ENCODE measurements around the gene CDC42BPA. TPM values are rescaled to one million over a fixed set of nuclear protein-coding genes. Genes with fewer than 3 reads are reported as not detected.

CDC42BPA gene
- total and polyA plus RNA-seq, 4 experiments from 2014 or later, result 0.49 to 0.72 TPM; not detected in 2

DNA sequence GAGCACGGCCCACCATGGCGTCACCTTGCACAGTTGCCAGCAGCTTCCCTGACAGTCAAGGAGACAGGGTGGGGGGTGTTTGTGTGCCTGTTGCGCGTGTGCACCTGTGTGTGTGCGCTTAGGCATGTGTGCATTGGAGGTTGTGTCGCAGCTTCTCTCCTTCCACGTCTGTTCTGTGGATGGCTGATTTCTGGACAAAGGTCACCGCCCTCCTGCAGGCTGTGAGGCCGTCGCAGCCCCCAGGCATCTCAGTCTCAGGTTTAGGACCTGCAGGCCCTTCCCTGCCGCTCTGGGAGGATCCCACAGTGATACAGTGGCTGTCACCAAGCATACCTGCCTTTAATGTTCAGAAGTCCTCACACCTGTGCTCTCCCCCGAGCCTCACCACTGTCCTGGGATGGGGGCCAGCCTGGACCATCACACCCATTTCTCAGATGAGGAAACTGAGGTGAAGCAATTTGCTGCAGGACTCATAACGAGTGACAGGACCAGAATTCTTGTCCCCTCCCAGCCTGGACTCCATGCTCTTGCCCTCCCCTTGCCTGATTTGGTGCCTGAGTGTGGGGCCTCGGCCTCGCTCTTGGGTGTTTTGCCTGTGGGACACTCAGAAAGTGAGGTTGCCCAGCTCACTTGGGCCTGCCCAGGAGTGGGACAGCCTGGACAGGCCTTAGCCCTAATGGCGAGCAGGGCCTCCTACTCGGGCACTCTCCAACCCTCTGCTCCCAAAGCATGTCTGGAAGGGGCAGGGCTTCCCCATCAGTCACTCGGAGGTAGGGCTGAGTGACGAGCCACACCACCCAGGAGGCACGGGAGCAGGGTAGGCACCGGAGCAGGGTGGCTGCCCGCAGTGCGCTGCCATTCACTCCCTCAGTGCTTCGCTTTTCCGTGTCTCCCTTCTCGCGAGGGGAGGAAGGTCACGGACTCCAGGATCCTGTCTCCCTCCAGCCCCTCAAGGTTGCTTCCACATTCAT, 355.6 kb downstream of the CDC42BPA start:
- no peak overlapping the region for H3K27ac Mint-ChIP-seq
- H3K9me3 Mint-ChIP-seq, result peaks cover 0 to 1% (median 0%) of the 10 kb centered on the region in 8 donors

GRCh38 chr1:226960944-226961765, 357.1 kb downstream of the CDC42BPA start:
- no peaks in the 10 kb centered on the region for H3K27me3 ChIP-seq (ENCODE audit: insufficient read depth, low read length)
- Mint-ChIP-seq H3K27ac (no peak overlapping the region), H3K9me3 (peaks cover 0 to 3% (median 0%) of the 10 kb centered on the region in 8 donors), H3K27me3 (no peaks in the 10 kb centered on the region), H3K4me3 (no peak overlapping the region), H3K36me3 (peaks cover 21 to 27% of the 10 kb centered on the region in 2 donors), H3K4me1 (peaks cover 14 to 25% (median 23%) of the 10 kb centered on the region in 4 donors)
- peaks cover 7% of the 10 kb centered on the region for H3K4me1 ChIP-seq (ENCODE audit: insufficient read depth, low read length)
- H3K4me3 ChIP-seq (ENCODE audit: low read length in 2 of 2), result no peak overlapping the region
- DNase-seq, result no peak
- intact Hi-C loops (cut with micrococcal nuclease), result no loop called here
- POLR2A ChIA-PET (ENCODE audit: partially characterized antibody), result interaction anchor here (1.1 kb wide), 1 partner anchor 22 kb away, joined by 4 read pairs; no protein-coding TSS in a partner anchor
- CTCF ChIA-PET (ENCODE audit: partially characterized antibody), result no interaction called here
- no peak overlapping the region for H3K27ac ChIP-seq (ENCODE audit: low read depth, low read length)
- no peaks in the 10 kb centered on the region for H3K36me3 ChIP-seq (ENCODE audit: insufficient read depth, low read length)
- H3K9me3 ChIP-seq (ENCODE audit: control insufficient read depth in 1 of 2, low read length in 2 of 2), result no peaks in the 10 kb centered on the region

More for the DNA sequence above, 355.6 kb downstream of the CDC42BPA start:
- H3K36me3 ChIP-seq (ENCODE audit: insufficient read depth, low read length), result no peaks in the 10 kb centered on the region
- no peak overlapping the region for H3K27ac ChIP-seq (ENCODE audit: low read depth, low read length)
- intact Hi-C loops (cut with micrococcal nuclease), result no loop called here
- H3K36me3 Mint-ChIP-seq, result peaks cover 24 to 39% of the 10 kb centered on the region in 2 donors
- H3K9me3 ChIP-seq (ENCODE audit: control insufficient read depth in 1 of 2, low read length in 2 of 2), result no peaks in the 10 kb centered on the region
- no peaks in the 10 kb centered on the region for H3K27me3 Mint-ChIP-seq
- H3K4me3 Mint-ChIP-seq, result no peak overlapping the region
- CTCF ChIA-PET (ENCODE audit: partially characterized antibody), result no interaction called here
- peaks cover 12 to 21% (median 18%) of the 10 kb centered on the region in 4 donors for H3K4me1 Mint-ChIP-seq
- no peak for DNase-seq
- H3K4me1 ChIP-seq (ENCODE audit: insufficient read depth, low read length), result peaks cover 7% of the 10 kb centered on the region
- H3K27me3 ChIP-seq (ENCODE audit: insufficient read depth, low read length), result no peaks in the 10 kb centered on the region
- POLR2A ChIA-PET (ENCODE audit: partially characterized antibody), result no interaction called here
- H3K4me3 ChIP-seq (ENCODE audit: low read length in 2 of 2), result no peak overlapping the region

DNA sequence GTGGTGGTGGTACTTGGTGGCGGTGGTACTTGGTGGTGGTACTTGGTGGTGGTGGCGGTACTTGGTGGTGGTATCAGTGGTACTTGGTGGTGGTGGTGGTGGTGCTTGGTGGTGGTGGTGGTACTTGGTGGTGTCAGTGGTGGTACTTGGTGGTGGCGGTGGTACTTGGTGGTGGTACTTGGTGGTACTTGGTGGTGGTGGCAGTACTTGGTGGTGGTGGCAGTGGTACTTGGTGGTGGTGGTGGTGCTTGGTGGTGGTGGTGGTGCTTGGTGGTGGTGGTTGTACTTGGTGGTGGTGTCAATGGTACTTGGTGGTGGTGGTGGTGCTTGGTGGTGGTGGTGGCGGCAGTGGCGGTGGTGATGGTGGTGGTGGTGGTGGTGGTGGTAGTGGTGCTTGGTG, 358.0 kb downstream of the CDC42BPA start:
- no peaks in the 10 kb centered on the region for H3K36me3 ChIP-seq (ENCODE audit: insufficient read depth, low read length)
- H3K4me1 Mint-ChIP-seq, result peaks cover 14 to 25% (median 23%) of the 10 kb centered on the region in 4 donors
- H3K27ac Mint-ChIP-seq, result no peak overlapping the region
- no peak overlapping the region for H3K27ac ChIP-seq (ENCODE audit: low read depth, low read length)
- intact Hi-C loops (cut with micrococcal nuclease), result no loop called here
- no peaks in the 10 kb centered on the region for H3K27me3 Mint-ChIP-seq
- H3K4me1 ChIP-seq (ENCODE audit: insufficient read depth, low read length), result peaks cover 7% of the 10 kb centered on the region
- no peaks in the 10 kb centered on the region for H3K27me3 ChIP-seq (ENCODE audit: insufficient read depth, low read length)
- no peaks in the 10 kb centered on the region for H3K9me3 ChIP-seq (ENCODE audit: control insufficient read depth in 1 of 2, low read length in 2 of 2)
- POLR2A ChIA-PET (ENCODE audit: partially characterized antibody), result no interaction called here
- no peak overlapping the region for H3K4me3 Mint-ChIP-seq
- peaks cover 0 to 3% (median 0%) of the 10 kb centered on the region in 8 donors for H3K9me3 Mint-ChIP-seq
- H3K4me3 ChIP-seq (ENCODE audit: low read length in 2 of 2), result no peak overlapping the region
- no peak for DNase-seq
- CTCF ChIA-PET (ENCODE audit: partially characterized antibody), result no interaction called here
- peaks cover 15 to 23% of the 10 kb centered on the region in 2 donors for H3K36me3 Mint-ChIP-seq

DNA sequence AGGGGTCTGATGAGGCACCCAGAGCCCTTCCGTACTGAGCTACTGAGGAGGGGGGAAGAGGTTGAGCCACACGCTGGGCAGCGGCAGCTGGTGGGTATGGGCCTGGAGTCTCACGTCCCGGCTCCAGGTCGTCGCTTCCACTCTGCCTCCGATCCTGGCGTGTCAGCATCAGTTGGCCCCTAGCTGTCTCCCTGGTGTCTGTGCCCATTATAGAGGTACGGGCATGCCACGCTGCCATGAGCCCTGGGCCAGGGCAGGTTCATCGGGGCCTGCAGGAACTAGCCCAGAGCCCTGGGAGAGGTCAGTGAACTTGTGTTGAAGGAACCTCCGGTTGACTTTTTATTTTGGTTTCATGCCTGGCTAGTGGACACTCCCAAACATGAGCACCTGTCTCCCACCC, 360.0 kb downstream of the CDC42BPA start:
- Histone ChIP-seq H3K36me3 (ENCODE audit: insufficient read depth, low read length) (no peaks in the 10 kb centered on the region), H3K27ac (ENCODE audit: low read depth, low read length) (no peak overlapping the region), H3K4me1 (ENCODE audit: insufficient read depth, low read length) (peaks cover 7% of the 10 kb centered on the region), H3K27me3 (ENCODE audit: insufficient read depth, low read length) (no peaks in the 10 kb centered on the region), H3K4me3 (ENCODE audit: low read length in 2 of 2) (no peak overlapping the region), H3K9me3 (ENCODE audit: control insufficient read depth in 1 of 2, low read length in 2 of 2) (no peaks in the 10 kb centered on the region)
- ChIA-PET CTCF (ENCODE audit: partially characterized antibody) (no interaction called here), POLR2A (ENCODE audit: partially characterized antibody) (no interaction called here)
- peaks cover 0 to 3% (median 0%) of the 10 kb centered on the region in 8 donors for H3K9me3 Mint-ChIP-seq
- no peaks in the 10 kb centered on the region for H3K27me3 Mint-ChIP-seq
- peak overlapping the region in 1 of 7 donors; percentile 56 for H3K27ac Mint-ChIP-seq
- H3K4me1 Mint-ChIP-seq, result peaks cover 14 to 33% (median 31%) of the 10 kb centered on the region in 4 donors
- intact Hi-C loops (cut with micrococcal nuclease), result no loop called here
- no peak overlapping the region for H3K4me3 Mint-ChIP-seq
- peaks cover 23 to 26% of the 10 kb centered on the region in 2 donors for H3K36me3 Mint-ChIP-seq
- DNase-seq, result no peak

- CTCF ChIA-PET (ENCODE audit: partially characterized antibody), result no interaction called here
- H3K27ac Mint-ChIP-seq, result peak overlapping the region in 1 of 7 donors; percentile 60
These were observed 360.6 kb downstream of the CDC42BPA start for GRCh38 chr1:226957714-226958113.

DNA sequence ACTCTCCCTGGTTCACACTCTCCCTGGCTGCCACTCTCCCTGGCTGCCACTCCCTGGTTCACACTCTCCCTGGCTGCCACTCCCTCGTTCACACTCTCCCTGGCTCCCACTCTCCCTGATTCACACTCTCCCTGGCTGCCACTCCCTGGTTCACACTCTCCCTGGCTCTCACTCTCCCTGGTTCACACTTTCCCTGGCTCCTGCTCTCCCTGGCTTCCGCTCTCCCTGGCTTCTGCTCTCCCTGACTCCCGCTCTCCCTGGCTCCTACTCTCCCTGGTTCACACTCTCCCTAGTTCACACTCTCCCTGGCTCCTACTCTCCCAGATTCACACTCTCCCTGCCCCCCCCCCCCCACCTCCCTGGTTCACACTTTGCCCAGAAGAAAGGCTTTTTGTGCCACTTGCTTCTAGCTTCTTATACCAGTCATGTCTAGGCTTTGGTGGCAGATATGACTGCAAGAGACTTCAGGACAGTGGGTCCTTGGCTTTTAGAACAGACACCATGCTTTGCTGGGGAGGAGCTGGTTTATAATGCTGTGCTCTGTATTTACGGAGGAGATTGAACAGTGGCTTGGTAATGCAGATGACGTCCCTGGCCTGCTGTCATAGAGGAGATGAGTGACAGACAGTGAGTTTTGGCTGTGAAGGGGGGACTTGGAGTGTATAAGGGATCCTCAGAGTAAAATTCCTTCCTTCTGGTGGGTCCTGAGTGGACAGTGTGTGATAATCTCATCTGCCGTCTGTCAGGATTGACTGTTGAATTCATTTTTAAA, 361.2 kb downstream of the CDC42BPA start:
- H3K27me3 Mint-ChIP-seq, result no peaks in the 10 kb centered on the region
- intact Hi-C loops (cut with micrococcal nuclease), result no loop called here
- no peak for DNase-seq
- Histone ChIP-seq H3K27ac (ENCODE audit: low read depth, low read length) (no peak overlapping the region), H3K36me3 (ENCODE audit: insufficient read depth, low read length) (no peaks in the 10 kb centered on the region), H3K27me3 (ENCODE audit: insufficient read depth, low read length) (no peaks in the 10 kb centered on the region), H3K4me3 (ENCODE audit: low read length in 2 of 2) (no peak overlapping the region), H3K9me3 (ENCODE audit: control insufficient read depth in 1 of 2, low read length in 2 of 2) (no peaks in the 10 kb centered on the region), H3K4me1 (ENCODE audit: insufficient read depth, low read length) (peaks cover 7% of the 10 kb centered on the region)
- no peak overlapping the region for H3K4me3 Mint-ChIP-seq
- H3K36me3 Mint-ChIP-seq, result peaks cover 20 to 28% of the 10 kb centered on the region in 2 donors
- ChIA-PET POLR2A (ENCODE audit: partially characterized antibody) (no interaction called here), CTCF (ENCODE audit: partially characterized antibody) (no interaction called here)
- peak overlapping the region in 2 of 7 donors; percentile 51 to 60 for H3K27ac Mint-ChIP-seq
- H3K4me1 Mint-ChIP-seq, result peaks cover 14 to 35% (median 32%) of the 10 kb centered on the region in 4 donors
- H3K9me3 Mint-ChIP-seq, result peaks cover 0 to 1% (median 0%) of the 10 kb centered on the region in 8 donors

More at GRCh38 chr1:226957714-226958113, 360.6 kb downstream of the CDC42BPA start:
- Histone ChIP-seq H3K4me3 (ENCODE audit: low read length in 2 of 2) (no peak overlapping the region), H3K27ac (ENCODE audit: low read depth, low read length) (no peak overlapping the region), H3K36me3 (ENCODE audit: insufficient read depth, low read length) (no peaks in the 10 kb centered on the region), H3K4me1 (ENCODE audit: insufficient read depth, low read length) (peaks cover 7% of the 10 kb centered on the region), H3K9me3 (ENCODE audit: control insufficient read depth in 1 of 2, low read length in 2 of 2) (no peaks in the 10 kb centered on the region), H3K27me3 (ENCODE audit: insufficient read depth, low read length) (no peaks in the 10 kb centered on the region)
- POLR2A ChIA-PET (ENCODE audit: partially characterized antibody), result no interaction called here
- Mint-ChIP-seq H3K4me1 (peaks cover 14 to 35% (median 32%) of the 10 kb centered on the region in 4 donors), H3K27me3 (no peaks in the 10 kb centered on the region), H3K36me3 (peaks cover 20 to 28% of the 10 kb centered on the region in 2 donors), H3K9me3 (peaks cover 0 to 1% (median 0%) of the 10 kb centered on the region in 8 donors), H3K4me3 (no peak overlapping the region)
- DNase-seq, result no peak
- intact Hi-C loops (cut with micrococcal nuclease), result no loop called here

Data from CD4-positive, alpha-beta memory T cell (primary cell).